ENCODE measurements around the gene NUDT8.
A peak's percentile ranks its signal among the peaks of the same experiment; 100 is the strongest.

The NUDT8 gene

GRCh38 chr11:67666676-67667489 is 37.1 kb upstream of the NUDT8 start:
- Histone ChIP-seq H3K4me1 (ENCODE audit: insufficient read depth, poor library complexity, severe bottlenecking) (no peaks in the 10 kb centered on the region), H3K27me3 (ENCODE audit: insufficient read depth, poor library complexity, severe bottlenecking) (no peaks in the 10 kb centered on the region), H3K9me3 (ENCODE audit: severe bottlenecking) (no peaks in the 10 kb centered on the region), H3K4me3 (ENCODE audit: severe bottlenecking) (no peak overlapping the region), H3K36me3 (ENCODE audit: low read depth) (no peaks in the 10 kb centered on the region), H3K27ac (ENCODE audit: poor library complexity, severe bottlenecking) (no peak overlapping the region)
- peak; percentile 8; the same call in 1 of the 3 replicates for ATAC-seq (ENCODE audit: low read depth)
- no peak for DNase-seq (ENCODE audit: low spot score)
- TF ChIP-seq CTCF (IDR thresholded peaks at IDR 0.05; ENCODE audit: poor library complexity, severe bottlenecking), result no peak

GRCh38 chr11:67666303-67666645 is 36.5 kb upstream of the NUDT8 start:
- H3K27ac ChIP-seq (ENCODE audit: poor library complexity, severe bottlenecking), result no peak overlapping the region
- H3K36me3 ChIP-seq (ENCODE audit: low read depth), result no peaks in the 10 kb centered on the region
- H3K4me3 ChIP-seq (ENCODE audit: severe bottlenecking), result no peak overlapping the region
- no peaks in the 10 kb centered on the region for H3K4me1 ChIP-seq (ENCODE audit: insufficient read depth, poor library complexity, severe bottlenecking)
- no peaks in the 10 kb centered on the region for H3K27me3 ChIP-seq (ENCODE audit: insufficient read depth, poor library complexity, severe bottlenecking)
- TF ChIP-seq CTCF (IDR thresholded peaks at IDR 0.05; ENCODE audit: poor library complexity, severe bottlenecking), result no peak
- no peak for DNase-seq (ENCODE audit: low spot score)
- H3K9me3 ChIP-seq (ENCODE audit: severe bottlenecking), result no peaks in the 10 kb centered on the region
- no peak for ATAC-seq (ENCODE audit: low read depth)

GRCh38 chr11:67665541-67666302 is 36.0 kb upstream of the NUDT8 start:
- Histone ChIP-seq H3K4me3 (ENCODE audit: severe bottlenecking) (no peak overlapping the region), H3K9me3 (ENCODE audit: severe bottlenecking) (no peaks in the 10 kb centered on the region), H3K27me3 (ENCODE audit: insufficient read depth, poor library complexity, severe bottlenecking) (no peaks in the 10 kb centered on the region), H3K36me3 (ENCODE audit: low read depth) (no peaks in the 10 kb centered on the region), H3K4me1 (ENCODE audit: insufficient read depth, poor library complexity, severe bottlenecking) (no peaks in the 10 kb centered on the region), H3K27ac (ENCODE audit: poor library complexity, severe bottlenecking) (no peak overlapping the region)
- ATAC-seq (ENCODE audit: low read depth), result peak; percentile 43; the same call in 1 of the 3 replicates
- peak; percentile 56 for DNase-seq (ENCODE audit: low spot score)
- peak; percentile 26 for TF ChIP-seq CTCF (IDR thresholded peaks at IDR 0.05; ENCODE audit: poor library complexity, severe bottlenecking)

GRCh38 chr11:67664696-67665540 is 35.2 kb upstream of the NUDT8 start:
- no peak for TF ChIP-seq CTCF (IDR thresholded peaks at IDR 0.05; ENCODE audit: poor library complexity, severe bottlenecking)
- Histone ChIP-seq H3K9me3 (ENCODE audit: severe bottlenecking) (no peaks in the 10 kb centered on the region), H3K27me3 (ENCODE audit: insufficient read depth, poor library complexity, severe bottlenecking) (no peaks in the 10 kb centered on the region), H3K36me3 (ENCODE audit: low read depth) (no peaks in the 10 kb centered on the region), H3K27ac (ENCODE audit: poor library complexity, severe bottlenecking) (no peak overlapping the region), H3K4me1 (ENCODE audit: insufficient read depth, poor library complexity, severe bottlenecking) (no peaks in the 10 kb centered on the region), H3K4me3 (ENCODE audit: severe bottlenecking) (no peak overlapping the region)
- no peak for ATAC-seq (ENCODE audit: low read depth)
- DNase-seq (ENCODE audit: low spot score), result no peak
